Prostate gland (tissue), 2 donors: ENCODE results near the gene ZC3H12C. TPM values are rescaled to one million over a fixed set of nuclear protein-coding genes. Genes with fewer than 3 reads are reported as not detected.
A peak's percentile ranks its signal among the peaks of the same experiment; 100 is the strongest.

Experiments used
- DNase-seq: peaks from one replicate; pipeline ENCODE4 v3.0.0-alpha.2; 2019; ENCODE audit warnings: low spot score
- H3K27ac ChIP-seq, 2 donors: fragments of 200-600 bp; sonication (generic); 2 replicates each; pipeline ENCODE4 v1.5.1; 2017 to 2019
- H3K27me3 ChIP-seq: fragments of 200-600 bp; sonication (generic); replicated peaks from 2 replicates; pipeline ENCODE4 v1.5.1; 2019; ENCODE audit not compliant: insufficient read depth
- H3K36me3 ChIP-seq, 2 donors: fragments of 200-600 bp; sonication (generic); 1 replicate in 1 of 2; 2 replicates in 1 of 2; pipeline versions ENCODE4 v1.5.1 to v1.8.1; 2017 to 2019
- H3K4me1 ChIP-seq: fragments of 200-600 bp; sonication (generic); replicated peaks from 2 replicates; pipeline ENCODE4 v1.5.1; 2019
- H3K4me3 ChIP-seq, 2 donors: fragments of 200-600 bp; sonication (generic); 2 replicates each; pipeline ENCODE4 v1.5.1; 2017 to 2019
- H3K9me3 ChIP-seq: fragments of 200-600 bp; sonication (generic); 2 replicates; pipeline ENCODE4 v1.5.1; 2017
- POLR2A ChIP-seq: fragments of 450-650 bp; IDR thresholded peaks from one replicate; pipeline ENCODE4 v1.6.1; 2016; ENCODE audit warnings: antibody characterized with exemption, mild to moderate bottlenecking
- POLR2AphosphoS5 ChIP-seq: sonication (generic); formaldehyde crosslinking; IDR thresholded peaks from one replicate; pipeline ENCODE4 v1.6.1; 2017; ENCODE audit warnings: antibody characterized with exemption
- WGBS: methylation state at CpG from one replicate; pipeline ENCODE4 v1.1.5; 2018; 5-methylcytosine and 5-hydroxymethylcytosine counted together
- intact Hi-C: fragments of 100-400 bp; cut with DNase I; formaldehyde crosslinking; loops from one replicate; pipeline ENCODE4 v1.14.2; 2022
- total RNA-seq, 2 donors: library from RNA; depleted of rRNA; stranded (reverse); fragments of >200 nt; gene quantifications; one replicate each; pipeline ENCODE4 v1.1.0, GENCODE V29; 2016
- TF ChIP-seq, protein P1 (sequence below), 4 experiments: fragments of 200-600 bp in 2 of 4; fragments of 450-650 bp in 2 of 4; sonication (generic) in 2 of 4; IDR thresholded peaks; 1 replicate in 3 of 4; 2 replicates in 1 of 4; pipeline ENCODE4 v1.5.1; 2016 to 2019; ENCODE audit warnings: antibody characterized with exemption in 4 of 4, mild to moderate bottlenecking in 2 of 4, moderate library complexity in 2 of 4

ZC3H12C gene
- total RNA-seq, 2 donors from 2014 or later = 6.5 to 11.9 TPM

DNA sequence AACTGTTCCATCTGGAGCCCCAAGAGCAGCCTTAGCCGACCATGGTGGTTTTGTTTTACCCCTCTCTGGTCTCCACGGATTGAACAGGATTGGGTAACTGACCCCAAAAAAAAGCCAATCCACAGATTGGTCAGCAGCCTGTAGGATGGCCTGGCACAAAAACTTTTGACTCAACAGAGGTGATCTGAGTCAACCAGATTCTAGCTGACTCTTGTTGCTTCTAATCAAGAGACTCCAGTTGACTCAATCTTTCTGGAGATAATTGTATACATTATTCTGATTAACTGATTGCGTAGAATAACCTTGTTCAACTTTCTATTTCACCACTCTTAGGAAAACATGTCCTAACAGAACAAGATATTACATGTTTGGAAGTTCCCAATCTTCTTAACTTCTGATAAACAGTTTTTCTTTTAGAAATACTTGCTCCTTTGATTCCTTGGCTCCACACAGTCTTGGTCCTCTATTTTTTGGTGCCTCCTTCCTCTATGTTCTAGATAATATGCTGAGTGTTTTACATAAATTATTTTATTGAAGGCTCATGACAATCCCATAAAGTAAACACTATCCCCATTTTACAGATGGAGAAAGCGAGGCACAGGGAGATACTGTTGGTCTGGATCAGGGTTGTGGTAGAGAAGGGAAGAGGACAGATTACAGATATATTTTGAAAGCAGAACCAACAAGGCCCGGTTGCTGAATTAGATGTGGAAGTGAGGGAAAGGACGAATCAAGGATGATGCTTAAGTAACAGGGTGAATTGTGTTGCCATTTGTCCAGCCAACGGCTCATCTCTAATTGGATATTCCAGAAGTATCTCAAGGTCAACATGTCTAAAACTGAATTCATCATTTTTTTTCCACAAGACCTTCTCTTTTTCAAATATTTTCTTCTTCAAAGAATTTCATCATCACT, 11.5 kb upstream of the ZC3H12C start:
- WGBS = 94% methylated on average over 7 of the region's 7 CpGs
- Histone ChIP-seq H3K27ac (no peak overlapping the region), H3K27me3 (no peaks in the 10 kb centered on the region)

DNA sequence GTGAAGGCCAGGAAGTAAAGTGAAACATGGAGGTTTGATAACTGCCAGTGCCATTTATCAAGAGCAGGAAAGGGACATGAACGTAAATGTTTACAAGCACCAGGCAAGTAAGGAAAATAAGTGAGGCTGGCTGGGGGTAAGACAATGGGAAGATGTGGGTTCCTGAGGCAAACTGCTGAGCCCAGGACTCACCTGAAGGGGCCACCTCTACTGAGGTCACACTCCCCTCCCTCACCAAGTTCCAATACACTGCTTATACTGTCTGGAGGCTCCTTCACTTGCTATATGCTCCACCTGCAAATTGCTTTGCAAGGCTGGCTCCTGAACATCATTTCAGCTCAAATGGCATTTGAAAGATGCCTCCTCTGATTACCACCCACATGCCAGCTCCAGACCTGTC, 10.3 kb upstream of the ZC3H12C start:
- H3K27ac ChIP-seq = no peak overlapping the region
- intact Hi-C loops = no loop called here
- WGBS = 78% methylated on average over 1 of the region's 1 CpG

More for the DNA sequence above, 11.5 kb upstream of the ZC3H12C start:
- H3K36me3 ChIP-seq = no peaks in the 10 kb centered on the region
- no peak for TF ChIP-seq POLR2A
- TF ChIP-seq, protein P1, sequence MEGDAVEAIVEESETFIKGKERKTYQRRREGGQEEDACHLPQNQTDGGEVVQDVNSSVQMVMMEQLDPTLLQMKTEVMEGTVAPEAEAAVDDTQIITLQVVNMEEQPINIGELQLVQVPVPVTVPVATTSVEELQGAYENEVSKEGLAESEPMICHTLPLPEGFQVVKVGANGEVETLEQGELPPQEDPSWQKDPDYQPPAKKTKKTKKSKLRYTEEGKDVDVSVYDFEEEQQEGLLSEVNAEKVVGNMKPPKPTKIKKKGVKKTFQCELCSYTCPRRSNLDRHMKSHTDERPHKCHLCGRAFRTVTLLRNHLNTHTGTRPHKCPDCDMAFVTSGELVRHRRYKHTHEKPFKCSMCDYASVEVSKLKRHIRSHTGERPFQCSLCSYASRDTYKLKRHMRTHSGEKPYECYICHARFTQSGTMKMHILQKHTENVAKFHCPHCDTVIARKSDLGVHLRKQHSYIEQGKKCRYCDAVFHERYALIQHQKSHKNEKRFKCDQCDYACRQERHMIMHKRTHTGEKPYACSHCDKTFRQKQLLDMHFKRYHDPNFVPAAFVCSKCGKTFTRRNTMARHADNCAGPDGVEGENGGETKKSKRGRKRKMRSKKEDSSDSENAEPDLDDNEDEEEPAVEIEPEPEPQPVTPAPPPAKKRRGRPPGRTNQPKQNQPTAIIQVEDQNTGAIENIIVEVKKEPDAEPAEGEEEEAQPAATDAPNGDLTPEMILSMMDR (IDR thresholded peaks at IDR 0.05) = no peak
- H3K9me3 ChIP-seq = no peaks in the 10 kb centered on the region
- H3K4me3 ChIP-seq = no peak overlapping the region
- no peaks in the 10 kb centered on the region for H3K4me1 ChIP-seq
- intact Hi-C loops = no loop called here
- DNase-seq = no peak

DNA sequence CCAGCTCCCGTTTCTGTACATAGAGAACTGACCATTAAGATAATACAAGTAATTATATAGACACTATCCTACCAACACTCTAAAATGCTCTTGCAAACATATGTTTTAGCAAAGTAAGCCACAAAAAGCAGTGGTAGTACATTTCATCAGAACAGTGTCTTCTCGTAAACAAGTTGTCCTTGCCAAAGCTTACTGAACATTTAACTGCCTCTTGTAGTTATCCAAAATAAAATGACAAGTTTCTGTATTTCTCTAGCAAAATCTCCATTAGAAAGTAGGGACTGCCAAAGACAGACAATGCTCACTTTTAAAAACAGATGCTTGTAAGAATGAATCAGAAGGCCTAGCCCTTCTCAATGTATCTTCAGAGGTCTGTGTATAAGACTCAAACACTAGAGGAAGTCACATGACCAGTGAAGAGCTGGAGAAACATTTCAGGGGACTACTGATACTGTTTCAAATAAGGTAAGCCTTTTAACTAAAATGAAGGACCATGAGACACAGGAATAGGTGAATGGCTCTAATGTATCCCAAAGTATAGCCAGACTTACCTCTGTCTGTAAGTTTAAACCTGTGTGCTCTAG, 7.8 kb upstream of the ZC3H12C start:
- DNase-seq = no peak
- WGBS = 32% methylated on average over 2 of the region's 2 CpGs
- peak; percentile 52 for TF ChIP-seq POLR2AphosphoS5
- TF ChIP-seq, protein P1 (IDR thresholded peaks at IDR 0.05) = no peak

More for the DNA sequence above, 10.3 kb upstream of the ZC3H12C start:
- H3K27me3 ChIP-seq = no peaks in the 10 kb centered on the region
- TF ChIP-seq POLR2A = no peak
- no peak for TF ChIP-seq POLR2AphosphoS5
- TF ChIP-seq, protein P1 (IDR thresholded peaks at IDR 0.05) = no peak
- DNase-seq = no peak
- no peaks in the 10 kb centered on the region for H3K36me3 ChIP-seq
- no peaks in the 10 kb centered on the region for H3K9me3 ChIP-seq
- H3K4me3 ChIP-seq = no peak overlapping the region
- H3K4me1 ChIP-seq = no peaks in the 10 kb centered on the region

DNA sequence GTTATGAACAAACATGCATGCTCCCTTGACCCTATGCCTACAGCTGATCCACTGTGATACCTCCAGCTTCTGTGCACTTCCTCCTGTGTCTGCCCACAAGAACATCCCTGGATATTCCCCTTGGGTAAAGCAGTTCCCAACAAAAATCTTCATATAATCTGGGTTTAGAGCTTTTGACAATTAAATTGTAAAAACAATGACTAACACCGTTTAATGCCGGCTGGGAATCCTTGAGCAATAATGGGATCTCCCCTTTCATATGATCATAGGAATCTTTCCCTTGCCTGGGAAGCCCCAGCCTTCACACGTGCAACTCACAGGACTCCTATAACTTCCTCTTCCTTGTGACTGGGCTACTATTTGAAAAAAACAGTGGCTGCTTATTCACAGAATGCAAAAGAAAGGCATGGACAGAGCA, 6.3 kb upstream of the ZC3H12C start:
- intact Hi-C loops = no loop called here
- no peaks in the 10 kb centered on the region for H3K36me3 ChIP-seq
- no peak overlapping the region for H3K27ac ChIP-seq
- DNase-seq = no peak
- H3K4me1 ChIP-seq = no peaks in the 10 kb centered on the region
- H3K9me3 ChIP-seq = no peaks in the 10 kb centered on the region
- TF ChIP-seq POLR2AphosphoS5 (no peak), POLR2A (no peak)
- TF ChIP-seq, protein P1 (IDR thresholded peaks at IDR 0.05) = no peak
- 17% methylated on average over 3 of the region's 3 CpGs for WGBS
- no peak overlapping the region for H3K4me3 ChIP-seq
- H3K27me3 ChIP-seq = no peaks in the 10 kb centered on the region

More for the DNA sequence above, 7.8 kb upstream of the ZC3H12C start:
- Histone ChIP-seq H3K4me3 (no peak overlapping the region), H3K27me3 (no peaks in the 10 kb centered on the region), H3K36me3 (no peaks in the 10 kb centered on the region), H3K9me3 (no peaks in the 10 kb centered on the region), H3K27ac (peak overlapping the region in 1 of 2 donors; percentile 9), H3K4me1 (no peaks in the 10 kb centered on the region)
- intact Hi-C loops = no loop called here
